ENCODE results near the gene CD70.
"Not testable (repeated sequence)": the region's sequence is repeated elsewhere in the genome, so short reads cannot be mapped to it uniquely, and the experiment has no call there.

CD70 gene

DNA sequence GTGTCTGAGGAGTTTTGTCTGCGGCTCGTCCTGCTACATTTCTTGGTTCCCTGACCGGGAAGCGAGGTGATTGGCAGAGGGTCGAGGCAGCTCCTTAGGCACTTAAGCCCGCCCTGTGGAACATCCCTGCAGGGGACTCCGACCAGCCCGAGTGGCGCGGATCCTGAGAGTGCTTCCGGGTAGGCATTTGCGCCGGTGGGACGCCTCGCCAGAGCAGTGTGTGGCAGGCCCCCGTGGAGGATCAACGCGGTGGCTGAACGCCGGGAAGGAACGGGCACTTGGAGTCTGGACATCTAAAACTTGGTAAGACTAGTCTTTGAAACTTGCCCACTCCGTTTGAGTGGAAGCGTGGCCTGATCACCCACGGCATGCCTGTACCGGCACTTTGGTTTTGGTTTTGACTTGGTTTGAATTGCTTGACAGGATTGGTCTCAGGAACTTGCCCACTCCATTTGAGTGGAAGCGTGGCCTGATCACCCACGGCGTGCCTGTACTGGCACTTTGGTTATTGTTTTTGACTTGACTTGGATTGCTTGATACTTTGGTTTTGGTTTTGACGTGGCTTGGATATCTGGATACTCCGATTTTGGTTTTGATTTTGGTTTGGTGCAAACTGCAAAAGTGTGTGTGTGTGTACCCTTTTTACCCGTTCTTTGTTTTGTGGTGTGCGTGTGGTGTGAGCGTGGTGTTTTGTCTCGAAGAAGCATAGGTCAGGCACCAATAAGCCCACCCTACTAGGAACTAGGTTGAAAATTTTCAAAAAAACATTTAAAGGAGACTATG, 6.7 kb upstream of the CD70 start:
- DNase-seq, result not testable (repeated sequence)

DNA sequence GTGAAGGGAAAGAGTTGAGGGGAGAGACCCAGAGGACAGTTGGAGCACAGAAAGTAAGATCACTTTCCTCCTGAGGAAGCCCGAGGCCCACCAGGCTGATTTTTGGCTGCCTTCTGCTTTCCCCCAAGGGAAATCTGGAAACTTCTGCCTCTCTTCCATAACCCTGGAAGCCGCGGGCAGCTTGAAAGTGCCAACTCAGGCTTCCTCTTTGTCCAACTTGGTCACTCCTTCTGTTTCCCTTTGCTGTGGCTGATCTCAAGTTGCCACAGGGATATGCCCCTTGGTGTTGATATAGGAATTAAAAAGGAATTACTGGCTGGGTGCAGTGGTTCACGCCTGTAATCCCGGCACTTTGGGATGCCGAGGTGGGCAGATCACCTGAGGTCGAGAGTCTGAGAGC, 5.7 kb upstream of the CD70 start:
- no peak for DNase-seq

DNA sequence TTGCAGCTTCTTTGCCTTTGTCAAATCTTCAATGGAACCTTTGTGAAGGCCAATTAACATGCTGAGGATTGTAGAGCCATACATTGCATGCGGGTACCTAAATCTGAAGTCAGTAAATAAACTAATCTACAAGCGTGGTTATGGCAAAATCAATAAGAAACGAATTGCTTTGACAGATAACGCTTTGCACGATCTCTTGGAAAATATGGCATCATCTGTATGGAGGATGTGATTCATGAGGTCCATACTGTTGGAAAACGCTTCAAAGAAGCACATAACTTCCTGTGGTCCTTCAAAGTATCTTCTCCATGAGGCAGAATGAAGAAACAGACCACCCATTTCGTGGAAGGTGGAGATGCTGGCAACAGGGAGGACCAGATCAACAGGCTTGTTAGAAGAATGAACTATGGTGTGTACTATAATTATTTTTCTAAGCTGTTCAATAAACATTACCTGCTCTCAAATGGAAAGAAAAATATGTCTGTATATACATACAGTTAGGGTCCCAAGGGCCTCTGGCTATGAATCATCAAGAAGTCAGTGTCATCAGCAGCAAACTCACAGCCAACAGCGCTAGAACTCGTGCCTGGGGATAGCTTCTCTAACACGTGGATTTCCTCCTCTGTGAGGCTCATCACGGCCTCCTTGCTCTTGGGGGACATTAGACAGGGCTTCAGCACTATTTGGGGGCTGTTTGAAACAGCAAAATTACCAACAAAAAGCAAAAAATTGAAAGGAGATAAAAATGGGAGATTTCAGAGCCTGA, 2.9 kb upstream of the CD70 start:
- no peak for DNase-seq

DNA sequence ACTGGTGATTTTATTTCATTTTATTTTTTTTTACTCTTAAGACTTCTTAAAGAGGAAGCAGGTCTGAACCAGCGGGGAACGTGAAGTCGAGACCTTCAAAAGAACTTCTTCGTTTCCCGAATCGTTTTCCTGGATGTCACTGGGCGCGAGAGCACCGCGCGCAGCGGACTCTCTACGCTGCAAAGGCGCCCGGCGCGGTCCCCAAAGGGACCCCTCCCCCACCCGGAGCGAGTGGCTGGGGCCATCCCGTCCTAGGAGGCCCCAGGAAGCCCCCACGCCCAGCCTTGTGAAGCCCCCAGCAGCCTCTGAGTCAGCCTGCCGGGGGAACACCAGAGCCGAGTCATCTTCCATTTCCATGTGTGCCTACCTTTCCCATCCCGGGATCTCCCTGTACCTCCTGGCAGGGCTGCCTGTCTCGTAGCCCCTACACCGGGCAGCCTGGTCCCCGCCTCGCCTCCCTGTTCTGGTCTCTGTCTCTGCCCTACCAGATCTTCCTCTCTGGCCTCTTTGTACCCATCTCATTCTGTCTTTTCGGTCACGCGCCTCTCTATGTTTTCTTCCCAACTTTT, 608 bp downstream of the CD70 start:
- DNase-seq, result no peak

DNA sequence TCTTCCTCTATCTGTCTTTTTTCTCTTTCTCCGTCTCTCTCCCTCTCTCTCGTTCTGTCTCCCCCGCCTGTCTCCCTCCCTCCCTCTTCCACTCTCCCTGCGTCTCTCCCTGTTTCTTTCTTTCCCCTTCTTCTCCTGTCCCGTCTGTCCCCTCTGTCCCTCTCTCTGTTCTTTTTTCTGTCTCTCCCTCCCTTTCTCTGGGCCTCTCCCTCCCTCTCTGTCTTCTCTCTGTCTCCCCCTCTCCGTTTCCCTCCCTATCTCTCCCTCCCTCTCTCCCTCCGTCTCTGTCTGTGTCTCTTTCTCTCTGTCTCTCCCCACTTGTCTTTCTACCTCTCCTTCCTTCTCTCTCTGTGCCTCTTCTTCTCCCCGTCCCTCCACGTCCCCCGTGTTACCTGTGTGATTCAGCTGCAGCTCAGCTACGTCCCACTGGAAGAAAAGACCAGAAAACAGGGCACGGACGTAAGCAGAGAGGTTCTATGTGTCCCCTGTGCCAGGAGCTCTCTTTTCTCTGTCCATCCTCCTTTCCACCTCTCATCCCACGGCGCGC, 1.2 kb downstream of the CD70 start:
- DNase-seq, result no peak

DNA sequence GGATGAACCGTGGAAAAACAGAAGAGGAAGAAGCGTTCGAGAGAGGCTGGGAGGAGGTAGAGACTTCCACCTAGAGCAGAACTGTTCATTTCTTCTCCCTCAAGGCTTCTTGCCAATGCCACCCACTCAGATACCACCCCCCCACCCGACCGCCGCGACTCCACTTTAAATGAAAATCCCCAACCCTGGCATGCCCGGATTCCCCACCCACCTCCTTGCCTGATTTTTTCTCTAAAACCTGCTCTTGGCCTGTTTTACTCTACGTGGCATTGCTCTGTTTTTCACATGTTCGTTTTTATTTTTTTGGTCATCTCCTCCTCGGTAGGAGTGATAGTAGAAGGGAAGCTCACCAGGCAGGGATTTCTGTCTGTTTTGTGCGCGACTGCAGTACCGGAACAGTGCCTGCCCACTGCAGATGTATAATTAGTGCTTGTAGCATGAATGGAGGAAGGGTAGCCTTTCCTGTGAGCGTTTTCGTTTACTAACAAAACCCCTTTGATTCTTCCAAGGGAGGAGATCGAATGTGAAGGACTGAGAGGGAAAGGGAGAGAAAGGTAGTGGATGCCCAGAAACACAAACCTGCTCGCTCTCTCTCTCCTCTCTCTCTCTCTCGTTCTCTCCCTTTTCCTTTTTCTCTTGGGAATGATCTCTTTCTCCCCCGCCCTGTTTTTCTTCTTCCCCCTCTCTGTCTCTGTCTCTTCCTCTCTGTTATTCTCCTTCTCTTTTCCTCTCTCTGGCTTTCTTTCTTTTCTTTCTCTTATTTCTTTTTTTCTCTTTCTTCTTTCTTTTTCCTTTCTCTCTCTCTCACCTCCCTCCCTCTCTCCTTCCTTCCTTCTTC, 2.2 kb downstream of the CD70 start:
- DNase-seq, result peak in 1 of 2 experiments; percentile 41

DNA sequence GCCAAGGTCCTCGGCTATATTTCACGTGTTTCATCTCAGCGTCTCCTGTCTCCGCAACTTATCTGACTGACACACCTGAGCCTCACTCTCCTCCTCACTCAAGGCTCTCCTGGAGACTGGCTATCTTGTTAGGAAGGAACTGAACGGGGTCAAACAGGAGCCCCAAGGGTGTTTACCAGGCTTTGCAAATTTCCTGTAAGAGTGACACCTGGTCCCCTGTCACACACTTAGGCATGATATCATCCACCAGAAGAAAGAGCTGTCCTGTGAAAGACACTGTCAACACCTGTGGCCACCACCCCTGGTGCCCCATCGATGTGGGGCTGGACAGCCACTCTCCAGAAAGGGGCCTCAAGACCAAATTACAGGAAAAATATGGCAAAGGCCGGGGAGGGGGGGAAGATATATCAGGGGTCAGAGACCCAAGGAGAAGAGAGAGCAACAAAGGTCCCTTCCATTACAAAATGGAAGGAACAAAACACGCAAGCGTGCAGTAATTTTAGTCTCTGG, 2.9 kb downstream of the CD70 start:
- no peak for DNase-seq

DNA sequence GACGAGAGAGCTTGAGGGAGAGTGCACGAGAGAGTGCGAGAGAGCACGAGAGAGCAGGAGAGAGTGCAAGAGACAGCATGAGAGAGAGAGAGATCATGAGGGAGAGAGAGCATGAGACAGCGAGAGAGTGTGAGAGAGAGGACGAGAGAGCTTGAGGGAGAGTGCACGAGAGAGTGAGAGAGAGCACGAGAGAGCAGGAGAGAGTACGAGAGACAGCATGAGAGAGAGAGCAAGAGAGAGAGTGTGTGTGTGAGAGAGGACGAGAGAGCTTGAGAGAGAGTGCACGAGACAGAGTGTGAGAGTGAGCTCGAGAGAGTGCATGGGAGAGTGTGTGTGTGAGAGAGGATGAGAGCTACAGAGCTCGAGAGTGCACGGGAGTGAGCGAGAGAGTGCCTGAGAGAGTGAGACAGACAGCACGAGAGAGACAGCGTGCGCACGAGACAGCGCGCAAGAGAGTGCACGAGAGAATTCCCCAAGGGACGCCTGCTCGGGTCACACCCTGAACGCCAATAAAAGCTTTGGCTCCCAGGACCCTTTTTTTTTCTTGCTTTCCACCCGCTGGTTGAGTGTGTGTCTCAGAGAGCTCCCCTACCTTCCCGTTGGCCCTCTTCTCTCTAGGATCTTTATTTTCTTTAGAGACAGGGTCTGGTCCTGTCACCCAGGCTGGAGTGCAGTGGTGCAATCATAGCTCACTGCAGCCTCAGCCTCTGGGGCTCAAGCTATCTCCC, 3.7 kb downstream of the CD70 start:
- no peak for DNase-seq

DNA sequence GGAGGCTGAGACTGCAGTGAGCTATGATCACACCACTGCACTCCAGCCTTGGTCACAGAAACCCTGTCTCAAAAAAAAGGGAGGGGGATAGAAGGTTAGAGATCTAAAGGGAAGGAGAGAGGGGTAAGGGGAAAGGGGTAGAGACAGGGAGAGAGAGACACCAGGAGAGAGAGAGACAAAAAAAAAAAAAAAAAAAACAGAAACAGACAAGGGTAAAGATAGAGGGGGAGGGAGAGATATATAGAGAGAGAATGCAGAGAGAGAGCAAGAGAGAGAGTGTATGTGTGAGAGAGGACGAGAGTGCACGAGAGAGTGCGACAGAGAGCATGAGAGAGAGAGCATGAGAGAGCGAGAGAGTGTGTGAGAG, 4.2 kb downstream of the CD70 start:
- DNase-seq, result no peak

DNA sequence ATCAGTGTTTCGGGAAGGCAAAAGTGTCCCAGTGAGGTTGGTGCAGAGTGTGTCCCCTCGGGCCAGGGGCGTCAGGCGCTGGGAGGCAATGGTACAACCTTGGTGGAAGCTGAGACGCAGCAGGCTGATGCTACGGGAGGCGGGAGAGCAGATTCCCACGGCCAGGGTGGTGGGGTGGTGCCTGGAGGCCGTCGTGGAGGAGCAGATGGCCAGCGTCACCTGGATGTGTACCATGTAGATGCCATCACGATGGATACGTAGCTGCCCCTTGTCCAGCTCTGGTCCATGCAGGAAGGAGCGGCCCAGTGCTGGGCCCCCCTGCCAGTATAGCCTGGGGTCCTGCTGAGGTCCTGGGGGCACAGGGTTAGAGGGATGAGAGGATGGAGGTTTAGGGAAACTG, 4.9 kb downstream of the CD70 start:
- no peak for DNase-seq

DNA sequence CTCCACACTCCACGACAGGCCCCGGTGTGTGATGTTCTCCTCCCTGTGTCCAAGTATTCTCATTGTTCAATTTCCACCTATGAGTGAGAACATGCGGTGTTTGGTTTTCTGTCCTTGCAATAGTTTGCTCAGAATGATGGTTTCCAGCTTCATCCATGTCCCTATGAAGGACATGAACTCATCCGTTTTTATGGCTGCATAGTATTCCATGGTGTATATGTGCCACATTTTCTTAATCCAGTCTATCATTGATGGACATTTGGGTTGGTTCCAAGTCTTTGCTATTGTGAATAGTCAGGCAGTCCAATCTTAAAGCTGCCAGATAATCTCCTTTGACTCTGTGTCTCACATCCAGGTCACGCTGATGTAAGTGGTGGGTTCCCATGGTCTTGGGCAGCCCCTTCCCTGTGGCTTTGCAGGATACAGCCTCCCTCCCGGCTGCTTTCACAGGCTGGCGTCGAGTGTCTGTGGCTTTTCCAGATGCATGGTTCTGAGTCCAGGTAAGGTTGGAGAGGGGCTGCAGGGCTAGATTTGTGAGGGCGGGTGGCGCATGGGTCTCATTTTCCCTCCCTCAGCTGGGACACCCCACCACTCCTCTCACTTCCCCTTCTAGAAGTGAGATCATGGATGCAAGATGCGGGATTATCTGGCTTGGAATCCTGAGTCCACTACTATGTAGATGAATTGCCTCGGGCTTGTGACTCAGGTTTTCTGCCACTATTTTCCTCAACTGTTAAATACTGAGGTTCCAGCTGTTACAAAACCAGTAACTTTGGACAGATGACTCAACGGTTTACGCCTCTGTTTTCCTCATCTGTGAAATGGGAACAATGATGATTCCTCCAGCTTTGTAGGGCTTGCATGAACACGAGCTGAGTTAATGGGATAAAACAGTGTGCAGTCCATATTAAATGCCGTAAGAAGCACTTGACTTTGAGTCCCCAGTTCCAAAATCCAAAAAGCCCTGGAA, 8.2 kb downstream of the CD70 start:
- DNase-seq, result not testable (repeated sequence)

DNA sequence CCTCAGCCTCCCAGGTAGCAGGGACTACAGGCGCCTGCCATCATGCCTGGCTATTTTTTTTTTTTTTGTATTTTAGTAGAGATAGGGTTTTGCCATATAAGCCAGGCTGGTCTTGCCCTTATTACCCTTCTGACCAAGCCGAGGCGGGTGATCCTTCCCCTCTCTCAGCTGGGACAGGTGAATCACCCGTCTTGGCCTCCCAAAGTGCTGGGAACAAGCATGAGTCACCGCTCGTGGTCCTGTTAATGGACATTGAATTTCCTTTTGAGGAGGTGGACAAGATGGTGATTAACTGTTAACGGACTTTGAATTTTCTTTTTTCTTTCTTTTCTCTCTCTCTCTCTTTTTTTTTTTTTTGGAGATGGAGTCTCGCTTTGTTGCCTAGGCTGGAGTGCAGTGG, 10.6 kb downstream of the CD70 start:
- no peak for DNase-seq

DNA sequence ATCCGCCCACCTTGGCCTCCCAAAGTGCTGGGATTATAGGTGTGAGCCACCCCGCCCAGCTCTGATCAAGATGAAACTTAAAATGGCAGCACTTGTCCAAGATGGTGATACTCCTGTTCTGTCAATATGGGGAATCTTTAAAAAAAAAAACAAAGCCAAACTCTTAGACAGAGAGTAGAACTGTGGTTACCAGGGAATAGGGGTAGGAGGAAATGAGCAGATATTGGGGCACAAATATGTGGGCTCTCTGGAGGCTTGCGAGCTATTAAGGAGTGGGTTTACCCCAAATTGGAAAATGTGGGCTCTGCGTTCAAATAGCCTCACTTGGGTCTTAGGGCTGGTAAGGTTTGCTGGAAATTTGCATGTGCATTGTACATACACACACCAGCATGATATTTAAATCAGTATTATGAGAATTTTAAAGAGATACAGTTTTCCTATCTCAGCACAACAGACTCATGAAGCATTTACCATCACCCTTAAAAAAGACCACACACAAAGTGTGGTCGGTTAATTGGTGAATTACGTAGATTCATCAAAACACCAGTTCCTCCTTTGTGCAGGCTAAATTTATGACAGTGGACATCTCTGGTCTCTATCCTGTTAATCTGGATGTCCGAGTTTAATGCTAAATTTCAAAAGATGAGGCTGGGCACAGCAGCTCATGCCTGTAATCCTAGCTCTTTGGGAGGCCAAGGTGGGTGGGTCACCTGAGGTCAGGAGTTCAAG, 11.3 kb downstream of the CD70 start:
- DNase-seq, result no peak

DNA sequence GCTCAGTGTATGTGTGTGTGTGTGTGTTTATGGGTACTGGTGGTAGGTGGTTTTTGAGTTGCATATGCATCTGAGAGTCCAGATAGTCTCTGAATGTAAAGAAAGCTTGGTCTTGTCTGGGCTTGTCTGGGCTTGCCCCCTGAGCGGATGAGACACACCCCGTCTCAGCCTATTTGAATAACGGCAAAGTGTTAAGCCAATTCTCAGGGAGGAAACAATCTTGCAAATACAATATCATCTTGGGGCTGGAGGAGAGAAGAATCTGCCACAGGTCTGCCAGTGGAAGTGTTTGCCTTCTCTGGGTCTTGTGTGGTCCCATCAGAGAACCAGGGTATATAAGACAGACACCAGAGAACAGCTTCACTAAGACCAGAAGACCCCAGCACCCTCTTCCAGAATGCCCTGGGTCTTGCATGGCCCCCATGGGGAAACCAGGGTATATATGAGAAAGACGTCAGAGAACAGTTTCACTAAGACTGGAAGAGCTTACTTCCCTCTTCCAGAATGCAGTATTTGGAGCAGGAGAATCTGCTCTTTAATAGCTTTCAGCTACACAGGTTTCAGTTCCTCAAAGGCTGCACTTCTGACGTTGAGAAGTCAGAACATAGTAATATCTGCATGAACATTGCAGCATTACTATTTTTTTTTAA, 13.3 kb downstream of the CD70 start:
- DNase-seq, result no peak

DNA sequence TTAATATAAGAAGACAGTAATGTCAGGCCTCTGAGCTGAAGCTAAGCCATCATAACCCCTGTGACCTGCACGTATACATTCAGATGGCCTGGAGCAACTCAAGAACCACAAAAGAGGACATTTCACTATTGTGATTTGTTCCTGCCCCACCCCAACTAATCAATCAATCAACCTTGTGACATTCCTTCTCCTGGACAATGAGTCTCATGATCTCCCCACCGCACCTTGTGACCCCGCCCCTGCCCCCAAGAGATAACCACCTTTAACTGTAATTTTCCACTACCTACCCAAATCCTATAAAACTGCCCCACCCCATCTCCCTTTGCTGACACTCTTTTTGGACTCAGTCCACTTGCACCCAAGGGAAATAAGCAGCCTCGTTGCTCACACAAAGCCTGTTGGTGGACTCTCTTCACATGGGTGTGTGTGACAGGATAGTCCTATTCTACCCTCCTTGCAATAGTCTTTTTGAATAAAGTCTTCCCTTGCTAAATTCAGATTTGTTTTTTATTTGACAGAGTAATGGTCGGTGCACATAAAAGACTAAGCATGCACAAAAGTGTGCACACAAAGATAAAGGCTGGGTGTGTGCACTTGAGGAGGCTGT, 14.0 kb downstream of the CD70 start:
- no peak for DNase-seq

DNA sequence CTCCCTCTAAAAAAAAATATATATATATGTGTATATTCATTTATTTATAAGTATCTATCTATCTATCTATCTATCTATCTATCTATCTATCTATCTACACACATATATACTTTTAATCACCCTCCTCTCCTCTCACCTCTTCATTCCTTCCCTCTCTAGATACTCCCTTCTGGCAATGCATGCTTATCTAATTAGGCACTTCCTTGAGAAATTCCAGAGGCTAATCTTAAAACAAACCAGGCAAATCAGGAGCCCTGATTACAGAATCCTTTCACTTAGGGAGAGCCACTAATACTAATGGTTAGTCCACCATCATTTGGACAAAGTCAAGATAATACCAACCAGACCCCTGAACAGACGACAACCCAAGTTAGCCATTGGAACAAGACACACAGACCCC, 17.6 kb downstream of the CD70 start:
- no peak for DNase-seq

DNA sequence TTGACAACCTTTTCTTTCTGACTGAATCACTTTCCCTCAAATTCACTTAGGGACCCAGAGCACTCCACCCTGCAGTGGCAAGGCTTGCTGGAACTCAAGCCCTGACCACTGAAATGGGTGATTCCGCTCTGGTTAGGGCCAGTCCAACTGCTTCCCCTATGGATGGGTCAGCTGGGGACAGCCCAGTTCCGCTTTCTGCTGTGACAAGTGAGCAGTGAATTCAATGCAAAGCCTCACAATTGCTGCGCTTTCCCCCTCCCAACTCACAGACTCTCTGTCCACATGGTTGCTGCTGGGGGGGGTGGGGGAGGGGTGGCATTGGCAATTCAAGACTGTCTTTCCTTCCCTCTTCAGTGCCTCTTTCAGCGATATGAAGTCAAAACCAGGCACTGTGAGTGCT, 18.7 kb downstream of the CD70 start:
- no peak for DNase-seq

DNA sequence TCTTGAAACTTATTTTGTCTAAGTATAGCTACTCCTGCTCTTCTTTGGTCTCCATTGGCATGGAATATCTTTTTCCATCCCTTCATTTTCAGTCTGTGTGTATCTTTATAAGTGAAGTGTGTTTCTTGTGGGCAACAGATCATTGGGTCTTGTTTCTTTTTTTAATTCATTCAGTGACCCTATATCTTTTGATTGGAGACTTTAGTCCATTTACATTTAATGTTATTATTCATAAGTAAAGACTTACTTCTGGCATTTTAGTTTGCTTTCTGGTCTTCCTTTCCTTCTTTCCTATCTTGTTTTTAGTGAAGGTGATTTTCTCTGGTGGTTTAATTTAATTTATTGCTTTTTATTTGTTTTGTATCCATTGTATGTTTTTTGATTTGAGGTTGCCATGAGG, 19.8 kb downstream of the CD70 start:
- no peak for DNase-seq

DNA sequence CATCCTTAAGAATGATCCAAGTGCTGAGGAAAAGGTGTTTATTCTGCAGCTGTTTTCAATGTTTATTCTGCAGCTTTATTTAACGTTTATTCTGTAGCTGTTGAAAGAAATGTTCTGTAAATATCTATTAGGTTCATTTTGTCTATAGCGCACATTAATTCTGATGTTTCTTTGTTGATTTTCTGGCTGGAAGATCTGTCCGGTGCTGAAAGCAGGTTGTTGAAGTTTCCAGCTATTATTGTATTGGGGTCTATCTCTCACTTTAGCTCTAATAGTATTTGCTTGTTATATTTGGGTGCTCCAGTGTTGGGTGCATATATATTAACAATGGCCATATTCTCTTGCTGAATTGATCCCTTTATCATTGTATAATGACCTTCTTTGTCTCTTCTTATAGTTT, 20.2 kb downstream of the CD70 start:
- DNase-seq, result no peak
